Stimulated activated CD4-positive, alpha-beta T cell treated with anti-CD3 and anti-CD28 coated beads, TNF-alpha, amount 100 ng/mL, for 24 hours (primary cell): ENCODE measurements around the gene PTRH2.

Experiments
- DNase-seq, 3 experiments: peaks; one replicate each; pipeline ENCODE4 v3.0.0-alpha.2; 2020; ENCODE audit warnings: low read depth in 3 of 3

PTRH2 gene

GRCh38 chr17:59719526-59719925 lies 12.3 kb upstream of the PTRH2 start:
- DNase-seq: no peak

GRCh38 chr17:59716427-59716826 lies 9.2 kb upstream of the PTRH2 start:
- no peak for DNase-seq

GRCh38 chr17:59714255-59714654 lies 7.0 kb upstream of the PTRH2 start:
- DNase-seq: no peak

GRCh38 chr17:59712862-59713261 lies 5.6 kb upstream of the PTRH2 start:
- no peak for DNase-seq

- DNase-seq: no peak
Observed at GRCh38 chr17:59711936-59712335, 4.7 kb upstream of the PTRH2 start.

GRCh38 chr17:59707971-59708430 lies 771 bp upstream of the PTRH2 start:
- no peak for DNase-seq

- no peak for DNase-seq
Observed at GRCh38 chr17:59702304-59702703, 4.9 kb downstream of the PTRH2 start.

GRCh38 chr17:59699786-59700185 lies 7.4 kb downstream of the PTRH2 start:
- DNase-seq: no peak

- DNase-seq: no peak
Observed at GRCh38 chr17:59699218-59699617, 8.0 kb downstream of the PTRH2 start.

- DNase-seq: no peak
Observed at GRCh38 chr17:59698143-59698542, 9.1 kb downstream of the PTRH2 start.

- no peak for DNase-seq
Observed at GRCh38 chr17:59696682-59697277, 10.4 kb downstream of the PTRH2 start.

GRCh38 chr17:59695945-59696681 lies 11.1 kb downstream of the PTRH2 start:
- no peak for DNase-seq

GRCh38 chr17:59694344-59694743 lies 12.9 kb downstream of the PTRH2 start:
- DNase-seq: no peak

- DNase-seq: no peak
Observed at GRCh38 chr17:59693582-59693981, 13.6 kb downstream of the PTRH2 start.

GRCh38 chr17:59688496-59688895 lies 18.7 kb downstream of the PTRH2 start:
- DNase-seq: no peak

GRCh38 chr17:59688008-59688407 lies 19.2 kb downstream of the PTRH2 start:
- DNase-seq: no peak

GRCh38 chr17:59684967-59685366 lies 22.3 kb downstream of the PTRH2 start:
- DNase-seq: no peak

GRCh38 chr17:59683283-59683682 lies 23.9 kb downstream of the PTRH2 start:
- no peak for DNase-seq

- DNase-seq: no peak
Observed at GRCh38 chr17:59680314-59680713, 26.9 kb downstream of the PTRH2 start.

GRCh38 chr17:59678918-59679317 lies 28.3 kb downstream of the PTRH2 start:
- no peak for DNase-seq

GRCh38 chr17:59676716-59677115 lies 30.5 kb downstream of the PTRH2 start:
- DNase-seq: no peak

- no peak for DNase-seq
Observed at GRCh38 chr17:59675231-59675630, 32.0 kb downstream of the PTRH2 start.

- no peak for DNase-seq
Observed at GRCh38 chr17:59671386-59671785, 35.8 kb downstream of the PTRH2 start.

GRCh38 chr17:59669944-59670343 lies 37.3 kb downstream of the PTRH2 start:
- DNase-seq: no peak
